Spleen (tissue), 11 donors: Measurements from ENCODE around the gene STEAP1B. TPM values are rescaled to one million over a fixed set of nuclear protein-coding genes. Genes with fewer than 3 reads are reported as not detected.
"Not testable (repeated sequence)": the region's sequence is repeated elsewhere in the genome, so short reads cannot be mapped to it uniquely, and the experiment has no call there.

Source experiments
- DNase-seq: peaks from one replicate; pipeline ENCODE4 v3.0.0-alpha.2; 2020
- H3K27ac ChIP-seq, 8 donors: fragments of 200-600 bp; sonication (generic) in 7 of 8; 1 replicate in 4 of 8; 2 replicates in 4 of 8; pipeline versions ENCODE4 v1.5.0 to v1.8.0; 2016 to 2021; ENCODE audit warnings: inconsistent platforms in 4 of 8, mild to moderate bottlenecking in 4 of 8, moderate library complexity in 1 of 8
- H3K27me3 ChIP-seq, 7 donors: fragments of 200-600 bp; sonication (generic) in 6 of 7; replicated peaks in 1 of 7; 1 replicate in 4 of 7; 2 replicates in 3 of 7; pipeline versions ENCODE4 v1.5.0 to v1.8.0; 2016 to 2021; ENCODE audit warnings: inconsistent platforms in 3 of 7, mild to moderate bottlenecking in 1 of 7
- H3K36me3 ChIP-seq, 6 donors: fragments of 200-600 bp; sonication (generic) in 5 of 6; 1 replicate in 4 of 6; 2 replicates in 2 of 6; pipeline versions ENCODE4 v1.5.0 to v1.8.0; 2016 to 2021; ENCODE audit warnings: inconsistent platforms in 2 of 6
- H3K4me1 ChIP-seq, 6 donors: fragments of 200-600 bp; sonication (generic) in 5 of 6; 1 replicate in 3 of 6; 2 replicates in 3 of 6; pipeline versions ENCODE4 v1.5.0 to v1.8.0; 2016 to 2021; ENCODE audit warnings: inconsistent platforms in 3 of 6
- H3K4me3 ChIP-seq, 8 donors: fragments of 200-600 bp; sonication (generic) in 7 of 8; 1 replicate in 4 of 8; 2 replicates in 4 of 8; pipeline versions ENCODE4 v1.5.0 to v1.8.0; 2016 to 2021; ENCODE audit warnings: inconsistent platforms in 4 of 8, mild to moderate bottlenecking in 4 of 8, moderate library complexity in 2 of 8
- H3K9me3 ChIP-seq, 8 donors: fragments of 200-600 bp; sonication (generic) in 7 of 8; 1 replicate in 4 of 8; 2 replicates in 4 of 8; pipeline versions ENCODE4 v1.5.0 to v1.8.0; 2016 to 2021; ENCODE audit warnings: inconsistent platforms in 4 of 8
- POLR2A ChIP-seq, 3 donors: fragments of 450-650 bp; IDR thresholded peaks; one replicate each; pipeline ENCODE4 v1.5.1; 2017; ENCODE audit warnings: antibody characterized with exemption in 3 of 3, mild to moderate bottlenecking in 1 of 3
- POLR2AphosphoS5 ChIP-seq, 3 donors: sonication (generic); formaldehyde crosslinking; IDR thresholded peaks; one replicate each; pipeline ENCODE4 v1.5.1; 2017; ENCODE audit warnings: antibody characterized with exemption in 3 of 3
- WGBS, 5 donors: extraction: QIAGEN DNeasy Blood & Tissue Kit in 3 of 5; methylation state at CpG; one replicate each; pipeline versions ENCODE4 v1.1.5 to v1.1.7; 2013 to 2018; 5-methylcytosine and 5-hydroxymethylcytosine counted together
- intact Hi-C: fragments of 100-400 bp; cut with DNase I; formaldehyde crosslinking; loops from one replicate; pipeline ENCODE4 v1.15.0; 2023; ENCODE audit warnings: low total_unique reads
- polyA plus RNA-seq, 3 donors: library from polyadenylated mRNA; stranded (reverse); fragments of 200-250 nt; gene quantifications; one replicate each; pipeline ENCODE4 v1.2.1, GENCODE V29; 2013
- total RNA-seq, 7 donors: library from RNA; depleted of rRNA in 3 of 7; stranded (reverse); fragments of >200 nt in 3 of 7; fragmentation: NEBNext Ultra II Directional in 4 of 7; extraction: Animal tissue kit (Norgen Biotek cat#: 25700) in 4 of 7; gene quantifications; one replicate each; pipeline versions ENCODE4 v1.1.0 to v1.2.1, GENCODE V29; 2016 to 2021
- TF ChIP-seq, protein P1 (sequence below), 11 experiments: fragments of 200-600 bp in 7 of 11; fragments of 450-650 bp in 4 of 11; sonication (generic) in 4 of 11; IDR thresholded peaks in 8 of 11; conservative IDR thresholded peaks in 3 of 11; 1 replicate in 7 of 11; 2 replicates in 4 of 11; pipeline versions ENCODE4 v1.4.0 to v1.8.0; 2016 to 2021; ENCODE audit warnings: antibody characterized with exemption in 11 of 11, inconsistent platforms in 4 of 11, mild to moderate bottlenecking in 1 of 11
- donor health status: healthy with polysubstance abuse.
- donor health status: DM: no; HTN: no; CAD: no; lungs with moderate emphysema.
- donor health status: DM: no; HTN: no; CAD: no.
- donor health status: Bipolar disorder and iron deficiency.
- donor health status: healthy.
- donor health status: DM: no; HTN: no; CAD: no.
- donor health status: DM: yes; HTN: yes; CAD: no.

The STEAP1B gene
- total and polyA plus RNA-seq, 10 donors, result 5.9 to 22.5 (median 12.9) TPM

DNA sequence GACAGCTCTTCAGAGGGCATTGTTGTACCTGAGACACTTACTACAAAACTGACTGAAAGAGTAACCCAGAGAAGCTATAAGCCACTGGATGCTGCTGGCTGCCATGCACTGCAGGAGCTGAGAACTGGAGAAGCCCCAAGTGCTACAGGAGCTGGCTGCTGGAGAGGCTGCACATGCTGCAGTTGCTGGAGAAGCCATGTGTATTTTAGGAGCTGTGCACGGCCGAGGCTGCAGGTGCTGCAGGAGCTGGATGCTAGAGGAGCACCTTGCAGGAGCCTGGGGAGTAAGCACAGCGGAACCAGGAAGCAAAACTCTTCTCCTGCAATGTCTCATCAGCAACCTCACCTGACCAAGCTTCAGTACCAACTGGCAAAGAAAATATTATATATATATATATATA is 45.5 kb downstream of the STEAP1B start:
- WGBS, 5 donors, result 75 to 98% (median 90%) methylated on average over 3 of the region's 3 CpGs
- intact Hi-C loops, result no loop called here
- Histone ChIP-seq H3K36me3 (no peaks in the 10 kb centered on the region), H3K4me3 (no peak overlapping the region), H3K27ac (no peak overlapping the region), H3K9me3 (no peaks in the 10 kb centered on the region), H3K27me3 (peaks cover 0 to 18% (median 5%) of the 10 kb centered on the region in 7 donors), H3K4me1 (peaks cover 0 to 13% (median 8%) of the 10 kb centered on the region in 6 donors)
- no peak for DNase-seq
- TF ChIP-seq POLR2AphosphoS5 (IDR thresholded peaks at IDR 0.05) (no peak), POLR2A (IDR thresholded peaks at IDR 0.05) (no peak)
- TF ChIP-seq, protein P1, sequence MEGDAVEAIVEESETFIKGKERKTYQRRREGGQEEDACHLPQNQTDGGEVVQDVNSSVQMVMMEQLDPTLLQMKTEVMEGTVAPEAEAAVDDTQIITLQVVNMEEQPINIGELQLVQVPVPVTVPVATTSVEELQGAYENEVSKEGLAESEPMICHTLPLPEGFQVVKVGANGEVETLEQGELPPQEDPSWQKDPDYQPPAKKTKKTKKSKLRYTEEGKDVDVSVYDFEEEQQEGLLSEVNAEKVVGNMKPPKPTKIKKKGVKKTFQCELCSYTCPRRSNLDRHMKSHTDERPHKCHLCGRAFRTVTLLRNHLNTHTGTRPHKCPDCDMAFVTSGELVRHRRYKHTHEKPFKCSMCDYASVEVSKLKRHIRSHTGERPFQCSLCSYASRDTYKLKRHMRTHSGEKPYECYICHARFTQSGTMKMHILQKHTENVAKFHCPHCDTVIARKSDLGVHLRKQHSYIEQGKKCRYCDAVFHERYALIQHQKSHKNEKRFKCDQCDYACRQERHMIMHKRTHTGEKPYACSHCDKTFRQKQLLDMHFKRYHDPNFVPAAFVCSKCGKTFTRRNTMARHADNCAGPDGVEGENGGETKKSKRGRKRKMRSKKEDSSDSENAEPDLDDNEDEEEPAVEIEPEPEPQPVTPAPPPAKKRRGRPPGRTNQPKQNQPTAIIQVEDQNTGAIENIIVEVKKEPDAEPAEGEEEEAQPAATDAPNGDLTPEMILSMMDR (IDR thresholded peaks at IDR 0.05 in 8 of 11, conservative IDR thresholded peaks at IDR 0.05 in 3 of 11), result no peak

- TF ChIP-seq, protein P1 (IDR thresholded peaks at IDR 0.05 in 8 of 11, conservative IDR thresholded peaks at IDR 0.05 in 3 of 11), result no peak
- no peak for TF ChIP-seq POLR2A (IDR thresholded peaks at IDR 0.05)
- Histone ChIP-seq H3K4me3 (no peak overlapping the region), H3K36me3 (no peaks in the 10 kb centered on the region), H3K4me1 (peaks cover 0 to 14% (median 8%) of the 10 kb centered on the region in 6 donors), H3K27ac (no peak overlapping the region), H3K27me3 (peaks cover 0 to 18% (median 5%) of the 10 kb centered on the region in 7 donors), H3K9me3 (no peaks in the 10 kb centered on the region)
- DNase-seq, result no peak
- 39 to 58% (median 52%) methylated on average over 4 of the region's 4 CpGs for WGBS, 5 donors
- intact Hi-C loops, result no loop called here
Observed at GRCh38 chr7:22452960-22453558, 46.9 kb downstream of the STEAP1B start.

GRCh38 chr7:22452142-22452959 is 47.6 kb downstream of the STEAP1B start:
- Histone ChIP-seq H3K27me3 (peaks cover 0 to 18% (median 5%) of the 10 kb centered on the region in 7 donors), H3K36me3 (no peaks in the 10 kb centered on the region), H3K4me1 (peaks cover 0 to 21% (median 10%) of the 10 kb centered on the region in 6 donors), H3K27ac (no peak overlapping the region), H3K9me3 (no peaks in the 10 kb centered on the region), H3K4me3 (peak overlapping the region in 1 of 8 donors; percentile 36)
- intact Hi-C loops, result no loop called here
- whole genome bisulfite sequencing, 5 donors, result 30 to 36% (median 32%) methylated on average over 18 to 19 of the region's 19 CpGs
- TF ChIP-seq, protein P1 (IDR thresholded peaks at IDR 0.05 in 8 of 11, conservative IDR thresholded peaks at IDR 0.05 in 3 of 11), result peak in 10 of 11 experiments; percentile 14 to 72 (median 48)
- TF ChIP-seq POLR2AphosphoS5 (IDR thresholded peaks at IDR 0.05) (no peak), POLR2A (IDR thresholded peaks at IDR 0.05) (no peak)
- peak; percentile 80 for DNase-seq

- H3K36me3 ChIP-seq, intact Hi-C loops, H3K27ac ChIP-seq, H3K4me3 ChIP-seq, DNase-seq, H3K9me3 ChIP-seq: not testable (repeated sequence)
- peaks cover 0 to 18% (median 5%) of the 10 kb centered on the region in 7 donors for H3K27me3 ChIP-seq
- peaks cover 7 to 44% (median 26%) of the 10 kb centered on the region in 6 donors for H3K4me1 ChIP-seq
Observed at GRCh38 chr7:22450013-22450412, 50.0 kb downstream of the STEAP1B start.
